GM12878 (cell line): ENCODE results near the gene TERB2.
"Not testable (repeated sequence)": the region's sequence is repeated elsewhere in the genome, so short reads cannot be mapped to it uniquely, and the experiment has no call there.

Experiments used
- ATF7 ChIP-seq: fragments of 450-650 bp; IDR thresholded peaks from 2 replicates; pipeline ENCODE4 v1.6.1; 2016; ENCODE audit warnings: low read depth, mild to moderate bottlenecking
- BCL11A ChIP-seq: IDR thresholded peaks from 2 replicates; pipeline ENCODE4 v1.6.1; 2011; ENCODE audit warnings: low read depth, low read length
- BRCA1 ChIP-seq: IDR thresholded peaks from 2 replicates; pipeline ENCODE4 v1.6.1; 2011; ENCODE audit warnings: low read depth, low read length, improper control_type of control experiment
- NFXL1 ChIP-seq: fragments of 450-650 bp; IDR thresholded peaks from 2 replicates; pipeline ENCODE4 v1.6.1; 2017; ENCODE audit warnings: antibody characterized with exemption, mild to moderate bottlenecking, borderline replicate concordance
- NRF1 ChIP-seq: conservative IDR thresholded peaks from 2 replicates; pipeline ENCODE4 v1.6.1; 2011; ENCODE audit warnings: mild to moderate bottlenecking, low read depth, low read length, improper control_type of control experiment
- POLR2A ChIP-seq: IDR thresholded peaks from 2 replicates; pipeline ENCODE4 v1.6.1; 2011; ENCODE audit warnings: low read depth, mild to moderate bottlenecking, low read length
- POLR2AphosphoS5 ChIP-seq: IDR thresholded peaks from 2 replicates; pipeline ENCODE4 v1.6.1; 2011; ENCODE audit warnings: mild to moderate bottlenecking, low read length, inconsistent platforms
- SMC3 ChIP-seq: IDR thresholded peaks from 2 replicates; pipeline ENCODE4 v1.6.1; 2011; ENCODE audit warnings: low read length, improper control_type of control experiment, borderline replicate concordance
- TF ChIP-seq, protein P1 (sequence below), 3 experiments: IDR thresholded peaks in 2 of 3; conservative IDR thresholded peaks in 1 of 3; 2 replicates each; pipeline ENCODE4 v1.5.1; 2011; ENCODE audit warnings: low read depth in 3 of 3, low read length in 3 of 3, mild to moderate bottlenecking in 3 of 3, control low read depth in 2 of 3, moderate library complexity in 2 of 3, inconsistent platforms in 1 of 3, mixed read lengths in 1 of 3; ENCODE audit not compliant: control insufficient read depth in 2 of 3, insufficient read depth in 1 of 3; ENCODE audit errors: extremely low read depth in 1 of 3
- TF ChIP-seq, protein P2 (sequence below): IDR thresholded peaks from 2 replicates; pipeline ENCODE4 v1.6.1; 2012; ENCODE audit warnings: low read length, inconsistent platforms
- TF ChIP-seq, protein P3 (sequence below): IDR thresholded peaks from 2 replicates; pipeline ENCODE4 v1.6.1; 2012; ENCODE audit warnings: low read depth, low read length, improper control_type of control experiment
- TF ChIP-seq, protein P4 (sequence below): IDR thresholded peaks from 2 replicates; pipeline ENCODE4 v1.6.1; 2012; ENCODE audit warnings: mild to moderate bottlenecking, low read depth, low read length

DNA sequence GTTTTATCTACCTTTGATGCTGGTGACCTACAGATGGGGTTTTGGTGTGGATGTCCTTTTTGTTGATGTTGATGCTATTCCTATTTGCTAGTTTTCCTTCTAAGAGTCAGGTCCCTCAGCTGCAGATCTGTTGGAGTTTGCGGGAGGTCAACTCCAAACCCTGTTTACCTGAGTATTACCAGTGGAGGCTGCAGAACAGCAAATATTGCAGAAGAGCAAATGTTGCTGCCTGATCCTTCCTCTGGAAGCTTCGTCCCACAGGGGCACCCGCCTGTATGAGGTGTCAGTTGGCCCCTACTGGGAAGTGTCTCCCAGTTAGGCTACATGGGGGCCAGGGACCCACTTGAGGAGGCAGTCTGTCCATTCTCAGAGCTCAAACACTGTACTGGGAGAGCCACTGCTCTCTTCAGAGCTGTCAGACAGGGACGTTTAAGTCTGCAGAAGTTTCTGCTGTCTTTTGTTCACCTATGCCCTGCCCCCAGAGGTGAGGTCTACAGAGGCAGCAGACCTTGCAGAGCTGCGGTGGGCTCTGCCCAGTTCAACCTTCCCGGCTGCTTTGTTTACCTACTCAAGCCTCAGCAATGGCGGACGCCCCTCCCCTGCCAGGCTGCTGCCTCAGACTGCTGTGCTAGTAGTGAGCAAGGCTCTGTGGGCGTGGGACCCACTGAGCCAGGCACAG lies 63.9 kb downstream of the TERB2 start:
- TF ChIP-seq, protein P1, sequence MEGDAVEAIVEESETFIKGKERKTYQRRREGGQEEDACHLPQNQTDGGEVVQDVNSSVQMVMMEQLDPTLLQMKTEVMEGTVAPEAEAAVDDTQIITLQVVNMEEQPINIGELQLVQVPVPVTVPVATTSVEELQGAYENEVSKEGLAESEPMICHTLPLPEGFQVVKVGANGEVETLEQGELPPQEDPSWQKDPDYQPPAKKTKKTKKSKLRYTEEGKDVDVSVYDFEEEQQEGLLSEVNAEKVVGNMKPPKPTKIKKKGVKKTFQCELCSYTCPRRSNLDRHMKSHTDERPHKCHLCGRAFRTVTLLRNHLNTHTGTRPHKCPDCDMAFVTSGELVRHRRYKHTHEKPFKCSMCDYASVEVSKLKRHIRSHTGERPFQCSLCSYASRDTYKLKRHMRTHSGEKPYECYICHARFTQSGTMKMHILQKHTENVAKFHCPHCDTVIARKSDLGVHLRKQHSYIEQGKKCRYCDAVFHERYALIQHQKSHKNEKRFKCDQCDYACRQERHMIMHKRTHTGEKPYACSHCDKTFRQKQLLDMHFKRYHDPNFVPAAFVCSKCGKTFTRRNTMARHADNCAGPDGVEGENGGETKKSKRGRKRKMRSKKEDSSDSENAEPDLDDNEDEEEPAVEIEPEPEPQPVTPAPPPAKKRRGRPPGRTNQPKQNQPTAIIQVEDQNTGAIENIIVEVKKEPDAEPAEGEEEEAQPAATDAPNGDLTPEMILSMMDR (IDR thresholded peaks at IDR 0.05 in 2 of 3, conservative IDR thresholded peaks at IDR 0.05 in 1 of 3; ENCODE audit: control insufficient read depth in 2 of 3, extremely low read depth in 1 of 3, insufficient read depth in 1 of 3, low read depth in 3 of 3, low read length in 3 of 3) = not testable (repeated sequence)
- TF ChIP-seq, protein P2, sequence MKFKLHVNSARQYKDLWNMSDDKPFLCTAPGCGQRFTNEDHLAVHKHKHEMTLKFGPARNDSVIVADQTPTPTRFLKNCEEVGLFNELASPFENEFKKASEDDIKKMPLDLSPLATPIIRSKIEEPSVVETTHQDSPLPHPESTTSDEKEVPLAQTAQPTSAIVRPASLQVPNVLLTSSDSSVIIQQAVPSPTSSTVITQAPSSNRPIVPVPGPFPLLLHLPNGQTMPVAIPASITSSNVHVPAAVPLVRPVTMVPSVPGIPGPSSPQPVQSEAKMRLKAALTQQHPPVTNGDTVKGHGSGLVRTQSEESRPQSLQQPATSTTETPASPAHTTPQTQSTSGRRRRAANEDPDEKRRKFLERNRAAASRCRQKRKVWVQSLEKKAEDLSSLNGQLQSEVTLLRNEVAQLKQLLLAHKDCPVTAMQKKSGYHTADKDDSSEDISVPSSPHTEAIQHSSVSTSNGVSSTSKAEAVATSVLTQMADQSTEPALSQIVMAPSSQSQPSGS = not testable (repeated sequence)
- TF ChIP-seq, protein P3, sequence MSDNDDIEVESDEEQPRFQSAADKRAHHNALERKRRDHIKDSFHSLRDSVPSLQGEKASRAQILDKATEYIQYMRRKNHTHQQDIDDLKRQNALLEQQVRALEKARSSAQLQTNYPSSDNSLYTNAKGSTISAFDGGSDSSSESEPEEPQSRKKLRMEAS = not testable (repeated sequence)
- TF ChIP-seq POLR2A, ATF7, BRCA1, NFXL1, BCL11A, NRF1, POLR2AphosphoS5, SMC3: not testable (repeated sequence)
- TF ChIP-seq, protein P4, sequence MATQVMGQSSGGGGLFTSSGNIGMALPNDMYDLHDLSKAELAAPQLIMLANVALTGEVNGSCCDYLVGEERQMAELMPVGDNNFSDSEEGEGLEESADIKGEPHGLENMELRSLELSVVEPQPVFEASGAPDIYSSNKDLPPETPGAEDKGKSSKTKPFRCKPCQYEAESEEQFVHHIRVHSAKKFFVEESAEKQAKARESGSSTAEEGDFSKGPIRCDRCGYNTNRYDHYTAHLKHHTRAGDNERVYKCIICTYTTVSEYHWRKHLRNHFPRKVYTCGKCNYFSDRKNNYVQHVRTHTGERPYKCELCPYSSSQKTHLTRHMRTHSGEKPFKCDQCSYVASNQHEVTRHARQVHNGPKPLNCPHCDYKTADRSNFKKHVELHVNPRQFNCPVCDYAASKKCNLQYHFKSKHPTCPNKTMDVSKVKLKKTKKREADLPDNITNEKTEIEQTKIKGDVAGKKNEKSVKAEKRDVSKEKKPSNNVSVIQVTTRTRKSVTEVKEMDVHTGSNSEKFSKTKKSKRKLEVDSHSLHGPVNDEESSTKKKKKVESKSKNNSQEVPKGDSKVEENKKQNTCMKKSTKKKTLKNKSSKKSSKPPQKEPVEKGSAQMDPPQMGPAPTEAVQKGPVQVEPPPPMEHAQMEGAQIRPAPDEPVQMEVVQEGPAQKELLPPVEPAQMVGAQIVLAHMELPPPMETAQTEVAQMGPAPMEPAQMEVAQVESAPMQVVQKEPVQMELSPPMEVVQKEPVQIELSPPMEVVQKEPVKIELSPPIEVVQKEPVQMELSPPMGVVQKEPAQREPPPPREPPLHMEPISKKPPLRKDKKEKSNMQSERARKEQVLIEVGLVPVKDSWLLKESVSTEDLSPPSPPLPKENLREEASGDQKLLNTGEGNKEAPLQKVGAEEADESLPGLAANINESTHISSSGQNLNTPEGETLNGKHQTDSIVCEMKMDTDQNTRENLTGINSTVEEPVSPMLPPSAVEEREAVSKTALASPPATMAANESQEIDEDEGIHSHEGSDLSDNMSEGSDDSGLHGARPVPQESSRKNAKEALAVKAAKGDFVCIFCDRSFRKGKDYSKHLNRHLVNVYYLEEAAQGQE = not testable (repeated sequence)
